H1 (cell line): ENCODE measurements around the gene SYNPO.

ENCODE experiments used
- CBX8 ChIP-seq: fragments of 300-800, 300-1000 bp; sonication (generic); IDR thresholded peaks from 2 replicates; pipeline ENCODE4 v1.7.1; 2016; ENCODE audit warnings: low read depth, low read length, borderline replicate concordance
- CTCF ChIP-seq, 3 experiments: IDR thresholded peaks; 1 replicate in 2 of 3; 2 replicates in 1 of 3; pipeline versions ENCODE4 v1.5.1 to v1.6.1; 2011; ENCODE audit warnings: low read length in 3 of 3, mild to moderate bottlenecking in 3 of 3, inconsistent platforms in 2 of 3, low read depth in 1 of 3, moderate library complexity in 1 of 3; ENCODE audit not compliant: insufficient read depth in 1 of 3; ENCODE audit errors: control extremely low read depth in 1 of 3
- EZH2 ChIP-seq: fragments of 200-600 bp; sonication (generic); IDR thresholded peaks from 2 replicates; pipeline ENCODE4 v1.7.1; 2012; ENCODE audit warnings: low read depth, mild to moderate bottlenecking, moderate library complexity, low read length, inconsistent platforms; ENCODE audit not compliant: severe bottlenecking
- FOSL1 ChIP-seq: IDR thresholded peaks from 2 replicates; pipeline ENCODE4 v1.6.1; 2011; ENCODE audit warnings: mild to moderate bottlenecking, low read depth, low read length, moderate library complexity; ENCODE audit not compliant: insufficient read depth
- PHF8 ChIP-seq: fragments of 200-600 bp; sonication (generic); conservative IDR thresholded peaks from 2 replicates; pipeline ENCODE4 v1.7.1; 2012; ENCODE audit warnings: low read depth, mild to moderate bottlenecking, inconsistent platforms, low read length, moderate library complexity
- POLR2A ChIP-seq, 2 experiments: IDR thresholded peaks; 1 replicate in 1 of 2; 2 replicates in 1 of 2; pipeline ENCODE4 v1.6.1; 2011; ENCODE audit warnings: low read depth in 2 of 2, low read length in 2 of 2, mild to moderate bottlenecking in 2 of 2; ENCODE audit errors: control extremely low read depth in 1 of 2
- POLR2AphosphoS5 ChIP-seq: IDR thresholded peaks from 2 replicates; pipeline ENCODE4 v1.6.1; 2011; ENCODE audit warnings: low read depth, low read length
- YY1 ChIP-seq: IDR thresholded peaks from 2 replicates; pipeline ENCODE4 v1.6.1; 2011; ENCODE audit warnings: low read depth, mild to moderate bottlenecking, low read length

GRCh38 chr5:150605546-150605945 is 34.9 kb upstream of the SYNPO start:
- TF ChIP-seq POLR2A (IDR thresholded peaks at IDR 0.05; ENCODE audit: control extremely low read depth in 1 of 2, low read depth in 2 of 2, low read length in 2 of 2), result no peak
- no peak for TF ChIP-seq CBX8
- no peak for TF ChIP-seq EZH2
- TF ChIP-seq CTCF (IDR thresholded peaks at IDR 0.05; ENCODE audit: control extremely low read depth in 1 of 3, insufficient read depth in 1 of 3, low read depth in 1 of 3, low read length in 3 of 3), result no peak
- TF ChIP-seq POLR2AphosphoS5, result no peak
- TF ChIP-seq FOSL1, result no peak
- TF ChIP-seq YY1, result no peak
- no peak for TF ChIP-seq PHF8
